ENCODE results near the gene GOLGA5. TPM values are rescaled to one million over a fixed set of nuclear protein-coding genes. Genes with fewer than 3 reads are reported as not detected.

GOLGA5 gene
- total and polyA plus RNA-seq, 2 donors (not counting 3 experiments of a cell fraction or from before 2014, with no cell fraction given), result 16.3 to 28.9 TPM

DNA sequence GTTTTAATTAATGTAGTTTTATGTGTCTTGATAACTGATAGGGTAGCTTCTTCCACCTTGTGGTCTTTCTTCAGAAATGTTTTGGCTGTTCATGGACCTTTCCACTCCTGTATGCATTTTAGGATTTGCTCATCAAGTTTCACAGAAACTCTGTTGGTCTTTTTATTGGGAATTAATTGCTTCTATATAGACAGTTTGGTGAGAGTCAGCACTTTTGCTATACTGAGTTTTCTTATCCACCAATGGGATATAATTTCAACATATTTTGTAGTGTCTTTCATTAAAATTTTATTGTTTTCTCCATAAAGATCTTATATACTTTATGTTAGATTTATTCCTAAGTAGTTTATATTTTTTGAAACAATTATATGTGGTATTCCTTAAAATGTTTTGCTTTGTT lies 7.8 kb downstream of the GOLGA5 start:
- Histone ChIP-seq H3K36me3 (ENCODE audit: control insufficient read depth in 2 of 2, extremely low read depth in 1 of 2, insufficient read depth in 2 of 2, low read length in 2 of 2) (peaks cover 0 to 8% of the 10 kb centered on the region in 2 experiments), H3K4me2 (ENCODE audit: insufficient read depth, low read length) (no peak overlapping the region), H3K79me2 (ENCODE audit: control insufficient read depth, insufficient read depth, low read length) (peaks cover 54% of the 10 kb centered on the region), H4K20me1 (replicated peaks; ENCODE audit: control insufficient read depth, extremely low read depth, insufficient read depth, low read length) (peaks cover 2% of the 10 kb centered on the region), H3K9me1 (replicated peaks; ENCODE audit: control insufficient read depth, extremely low read depth, insufficient read depth, low read length) (no peaks in the 10 kb centered on the region), H2AFZ (ENCODE audit: low read depth, low read length) (no peak overlapping the region), H3K9me3 (replicated peaks; ENCODE audit: control insufficient read depth, insufficient read depth, low read length) (no peaks in the 10 kb centered on the region), H3K4me3 (replicated peaks in 1 of 3; ENCODE audit: insufficient read depth in 1 of 3, low read depth in 1 of 3, low read length in 3 of 3) (no peak overlapping the region), H3K27me3 (ENCODE audit: control insufficient read depth in 2 of 2, insufficient read depth in 2 of 2, low read length in 2 of 2) (no peaks in the 10 kb centered on the region), H3K9ac (replicated peaks; ENCODE audit: extremely low read depth, insufficient read depth, low read length) (no peak overlapping the region), H3K4me1 (ENCODE audit: control insufficient read depth, extremely low read depth, insufficient read depth, low read length) (no peaks in the 10 kb centered on the region), H3K27ac (ENCODE audit: insufficient read depth, low read depth, low read length) (no peak overlapping the region)
- BruUV-seq (replicated peaks), result no TSS peak
- ChIA-PET POLR2A (no interaction called here), CTCF (interaction anchor here (0.9 to 1.3 kb wide), 2 partner anchors 116 to 311 kb away, joined by 3 read pairs; no protein-coding TSS in a partner anchor)
- FAIRE-seq (no peak), DNase-seq (ENCODE audit: low read depth, low spot score) (no peak)
- intact Hi-C loops (cut with micrococcal nuclease), result no loop called here
- TF ChIP-seq, protein P1, sequence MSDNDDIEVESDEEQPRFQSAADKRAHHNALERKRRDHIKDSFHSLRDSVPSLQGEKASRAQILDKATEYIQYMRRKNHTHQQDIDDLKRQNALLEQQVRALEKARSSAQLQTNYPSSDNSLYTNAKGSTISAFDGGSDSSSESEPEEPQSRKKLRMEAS (IDR thresholded peaks at IDR 0.05; ENCODE audit: insufficient read depth, insufficient read length), result no peak
- no peak for TF ChIP-seq POLR2AphosphoS5 (IDR thresholded peaks at IDR 0.05; ENCODE audit: insufficient read depth, low read depth, low read length)
- no peak for TF ChIP-seq JUN (IDR thresholded peaks at IDR 0.05; ENCODE audit: borderline replicate concordance, insufficient read depth, insufficient read length, low read depth)
- TF ChIP-seq MYC (IDR thresholded peaks at IDR 0.05; ENCODE audit: low read depth, low read length), result no peak
- TF ChIP-seq POLR2A (IDR thresholded peaks at IDR 0.05; ENCODE audit: low read depth, low read length), result no peak
- dilution Hi-C loops (cut with MboI; ENCODE audit: extremely low pct_ligation_motif_present, low sequenced_read_pairs), result no loop called here

DNA sequence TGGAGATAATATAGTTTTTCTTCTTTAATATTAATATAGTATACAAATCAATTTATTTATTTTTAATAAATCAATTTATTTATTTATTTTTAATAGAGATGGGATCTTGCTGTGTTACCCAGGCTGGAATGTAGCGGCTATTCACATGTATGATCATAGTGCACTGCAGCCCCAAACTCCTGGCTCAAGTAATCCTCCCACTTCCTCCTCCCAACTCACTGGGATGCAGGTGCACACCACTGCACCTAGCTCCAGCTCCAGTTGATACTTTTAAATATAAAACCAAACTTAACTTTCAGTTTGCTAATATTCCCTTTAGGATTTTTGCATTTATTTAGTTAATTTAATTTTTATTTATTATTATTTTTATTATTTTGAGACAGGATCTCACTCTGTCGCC lies 8.6 kb downstream of the GOLGA5 start:
- Histone ChIP-seq H3K27ac (ENCODE audit: insufficient read depth, low read depth, low read length) (no peak overlapping the region), H3K36me3 (ENCODE audit: control insufficient read depth in 2 of 2, extremely low read depth in 1 of 2, insufficient read depth in 2 of 2, low read length in 2 of 2) (peaks cover 3 to 11% of the 10 kb centered on the region in 2 experiments), H3K9ac (replicated peaks; ENCODE audit: extremely low read depth, insufficient read depth, low read length) (no peak overlapping the region), H3K27me3 (ENCODE audit: control insufficient read depth in 2 of 2, insufficient read depth in 2 of 2, low read length in 2 of 2) (no peaks in the 10 kb centered on the region), H3K4me1 (ENCODE audit: control insufficient read depth, extremely low read depth, insufficient read depth, low read length) (no peaks in the 10 kb centered on the region), H3K4me3 (replicated peaks in 1 of 3; ENCODE audit: insufficient read depth in 1 of 3, low read depth in 1 of 3, low read length in 3 of 3) (no peak overlapping the region), H3K9me1 (replicated peaks; ENCODE audit: control insufficient read depth, extremely low read depth, insufficient read depth, low read length) (no peaks in the 10 kb centered on the region), H3K9me3 (replicated peaks; ENCODE audit: control insufficient read depth, insufficient read depth, low read length) (no peaks in the 10 kb centered on the region), H2AFZ (ENCODE audit: low read depth, low read length) (no peak overlapping the region), H4K20me1 (replicated peaks; ENCODE audit: control insufficient read depth, extremely low read depth, insufficient read depth, low read length) (peaks cover 2% of the 10 kb centered on the region), H3K79me2 (ENCODE audit: control insufficient read depth, insufficient read depth, low read length) (peaks cover 50% of the 10 kb centered on the region), H3K4me2 (ENCODE audit: insufficient read depth, low read length) (no peak overlapping the region)
- no peak for FAIRE-seq
- no peak for DNase-seq (ENCODE audit: low read depth, low spot score)
- BruUV-seq (replicated peaks), result no TSS peak
- intact Hi-C loops (cut with micrococcal nuclease) (no loop called here), dilution Hi-C loops (cut with MboI; ENCODE audit: extremely low pct_ligation_motif_present, low sequenced_read_pairs) (no loop called here)
- ChIA-PET POLR2A (no interaction called here), CTCF (interaction anchor here (1.3 kb wide), 1 partner anchor 649 kb away, joined by 4 read pairs; no protein-coding TSS in a partner anchor)
- TF ChIP-seq MYC (IDR thresholded peaks at IDR 0.05; ENCODE audit: low read depth, low read length) (no peak), FOS (IDR thresholded peaks at IDR 0.05; ENCODE audit: borderline replicate concordance, insufficient read depth, low read length) (no peak), POLR2AphosphoS5 (IDR thresholded peaks at IDR 0.05; ENCODE audit: insufficient read depth, low read depth, low read length) (no peak)
- TF ChIP-seq, protein P2, sequence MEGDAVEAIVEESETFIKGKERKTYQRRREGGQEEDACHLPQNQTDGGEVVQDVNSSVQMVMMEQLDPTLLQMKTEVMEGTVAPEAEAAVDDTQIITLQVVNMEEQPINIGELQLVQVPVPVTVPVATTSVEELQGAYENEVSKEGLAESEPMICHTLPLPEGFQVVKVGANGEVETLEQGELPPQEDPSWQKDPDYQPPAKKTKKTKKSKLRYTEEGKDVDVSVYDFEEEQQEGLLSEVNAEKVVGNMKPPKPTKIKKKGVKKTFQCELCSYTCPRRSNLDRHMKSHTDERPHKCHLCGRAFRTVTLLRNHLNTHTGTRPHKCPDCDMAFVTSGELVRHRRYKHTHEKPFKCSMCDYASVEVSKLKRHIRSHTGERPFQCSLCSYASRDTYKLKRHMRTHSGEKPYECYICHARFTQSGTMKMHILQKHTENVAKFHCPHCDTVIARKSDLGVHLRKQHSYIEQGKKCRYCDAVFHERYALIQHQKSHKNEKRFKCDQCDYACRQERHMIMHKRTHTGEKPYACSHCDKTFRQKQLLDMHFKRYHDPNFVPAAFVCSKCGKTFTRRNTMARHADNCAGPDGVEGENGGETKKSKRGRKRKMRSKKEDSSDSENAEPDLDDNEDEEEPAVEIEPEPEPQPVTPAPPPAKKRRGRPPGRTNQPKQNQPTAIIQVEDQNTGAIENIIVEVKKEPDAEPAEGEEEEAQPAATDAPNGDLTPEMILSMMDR (IDR thresholded peaks at IDR 0.05; ENCODE audit: extremely low read depth in 1 of 2, insufficient read depth in 1 of 2, low read depth in 1 of 2, low read length in 2 of 2), result no peak
- TF ChIP-seq, protein P1 (IDR thresholded peaks at IDR 0.05; ENCODE audit: insufficient read depth, insufficient read length), result no peak

Data from endothelial cell of umbilical vein (primary cell).